Fibroblast of skin of right quadriceps (primary cell): ENCODE results near the gene PTPN3.
A peak's percentile ranks its signal among the peaks of the same experiment; 100 is the strongest.
"Not testable (repeated sequence)": the region's sequence is repeated elsewhere in the genome, so short reads cannot be mapped to it uniquely, and the experiment has no call there.

ENCODE experiments used
- DNase-seq: peaks from one replicate; pipeline ENCODE4 v3.0.0-alpha.2; 2013

The PTPN3 gene

GRCh38 chr9:109385499-109385898, 112.6 kb downstream of the PTPN3 start:
- no peak for DNase-seq

- DNase-seq, result no peak
Observed at GRCh38 chr9:109383947-109384346, 114.2 kb downstream of the PTPN3 start.

GRCh38 chr9:109383356-109383755, 114.8 kb downstream of the PTPN3 start:
- DNase-seq, result no peak

GRCh38 chr9:109382585-109382984, 115.5 kb downstream of the PTPN3 start:
- no peak for DNase-seq

- DNase-seq, result no peak
Observed at GRCh38 chr9:109382182-109382581, 115.9 kb downstream of the PTPN3 start.

DNA sequence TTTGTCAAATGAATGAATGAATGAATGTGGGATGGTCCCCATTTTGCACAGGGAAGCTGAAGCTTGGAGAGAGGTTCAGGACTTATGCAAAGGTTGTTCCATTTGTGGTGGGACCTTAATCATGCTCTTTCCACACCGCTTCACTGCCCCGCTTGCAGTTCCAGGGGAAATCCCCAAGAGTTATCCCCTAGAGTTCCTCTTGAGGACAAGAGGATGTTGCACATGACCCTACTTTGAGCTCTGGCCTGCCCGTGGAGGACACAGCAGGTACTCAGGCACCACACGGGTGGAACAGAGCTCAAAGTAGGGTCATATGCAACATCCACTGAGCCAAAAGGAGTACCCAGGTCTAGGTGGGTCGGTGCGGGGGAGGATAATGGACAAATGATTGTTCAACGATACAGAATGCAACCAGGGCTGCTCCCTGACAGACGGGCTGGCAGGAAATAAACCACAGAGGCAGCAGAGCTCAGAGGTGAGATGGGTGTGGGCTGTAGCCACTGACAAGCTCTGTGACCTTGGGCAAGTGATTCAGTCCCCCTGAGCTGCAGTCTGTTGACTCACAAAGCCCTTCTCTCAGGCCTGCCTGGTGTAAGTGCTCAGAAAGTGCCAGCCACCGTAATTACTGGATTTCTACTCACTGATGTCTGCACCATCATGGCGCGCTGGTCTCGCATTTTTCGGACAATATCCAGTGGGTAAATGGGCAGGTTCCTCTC, 116.9 kb downstream of the PTPN3 start:
- DNase-seq, result peak; percentile 7

DNA sequence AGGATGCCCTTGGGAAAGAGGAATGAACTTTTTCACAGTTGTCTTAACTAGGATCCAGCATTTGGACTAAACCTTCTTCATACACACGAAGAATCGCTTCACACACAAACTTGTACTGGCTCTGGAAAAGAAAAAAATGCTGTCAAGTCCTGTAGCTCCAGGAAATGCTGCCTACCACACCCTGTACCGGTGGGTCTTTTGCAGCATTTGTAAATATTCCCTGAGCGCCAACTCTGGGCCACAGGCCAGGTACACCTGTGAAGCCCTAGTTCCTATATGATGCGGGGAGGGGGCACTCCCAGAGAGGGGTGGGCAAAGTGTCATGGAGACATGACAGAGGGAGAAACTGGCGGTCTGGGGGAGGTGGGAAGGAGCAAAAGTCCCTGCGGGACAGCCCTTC, 118.6 kb downstream of the PTPN3 start:
- no peak for DNase-seq

DNA sequence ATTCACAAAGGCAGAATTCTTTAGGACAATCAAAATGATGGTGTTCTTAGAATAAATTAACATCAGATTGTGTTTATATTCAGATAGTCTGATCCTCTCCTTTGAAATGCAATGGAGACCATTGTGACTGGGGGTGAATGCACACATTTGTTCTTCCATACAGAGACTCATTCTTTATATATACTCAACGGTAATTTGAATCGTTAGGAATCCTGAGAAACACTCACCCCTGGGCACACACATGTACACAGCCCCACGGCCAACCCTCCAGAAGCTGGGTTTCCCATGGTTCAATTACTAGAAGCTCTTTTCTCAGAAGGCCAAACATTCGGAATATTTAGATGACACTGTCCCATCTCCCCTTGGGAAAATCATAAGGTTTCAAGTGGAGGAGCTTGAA, 119.8 kb downstream of the PTPN3 start:
- DNase-seq, result no peak

- no peak for DNase-seq
Observed at GRCh38 chr9:109372246-109372645, 125.9 kb downstream of the PTPN3 start.

GRCh38 chr9:109371374-109371773, 126.7 kb downstream of the PTPN3 start:
- no peak for DNase-seq

DNA sequence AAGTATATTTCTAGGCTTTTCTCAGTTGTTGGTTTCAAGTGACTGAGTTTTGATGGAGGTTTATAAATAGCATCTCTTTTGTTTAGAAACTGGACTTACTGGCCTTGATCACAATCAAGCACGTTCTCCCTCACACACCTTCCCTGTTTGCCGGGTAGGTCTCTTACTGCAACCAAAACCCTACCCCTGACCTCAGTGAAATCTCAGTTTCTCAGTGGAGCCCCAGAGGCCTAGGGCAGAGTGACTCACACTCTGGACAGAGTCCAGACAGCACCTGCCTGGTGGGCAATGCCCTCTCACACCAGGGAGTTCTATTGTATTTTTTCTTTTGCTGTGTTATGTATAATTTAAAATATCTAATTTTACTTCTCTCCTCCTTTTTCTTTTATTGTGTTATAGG, 128.8 kb downstream of the PTPN3 start:
- no peak for DNase-seq

DNA sequence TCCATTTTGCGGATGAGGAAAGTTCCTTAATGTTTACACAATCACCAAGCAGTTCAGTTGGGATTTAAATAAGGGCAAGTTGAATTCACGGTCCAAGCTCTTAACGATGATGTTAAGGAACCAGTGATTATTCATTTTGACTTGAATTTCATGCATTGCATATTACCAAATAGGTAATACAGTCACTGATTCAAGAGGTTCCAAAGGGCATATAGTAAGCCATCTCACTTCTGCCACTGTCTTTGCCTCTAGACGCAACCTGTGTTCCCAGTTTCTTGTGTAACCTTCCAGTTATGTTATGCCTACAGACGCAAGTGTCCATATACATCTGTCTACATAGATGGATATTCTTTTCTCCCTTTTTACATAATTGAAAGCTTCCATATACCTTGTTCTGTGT, 137.3 kb downstream of the PTPN3 start:
- no peak for DNase-seq

- DNase-seq, result not testable (repeated sequence)
Observed at GRCh38 chr9:109358968-109359603, 139.0 kb downstream of the PTPN3 start.

- no peak for DNase-seq
Observed at GRCh38 chr9:109355564-109356297, 142.4 kb downstream of the PTPN3 start.

GRCh38 chr9:109354190-109354589, 143.9 kb downstream of the PTPN3 start:
- no peak for DNase-seq

DNA sequence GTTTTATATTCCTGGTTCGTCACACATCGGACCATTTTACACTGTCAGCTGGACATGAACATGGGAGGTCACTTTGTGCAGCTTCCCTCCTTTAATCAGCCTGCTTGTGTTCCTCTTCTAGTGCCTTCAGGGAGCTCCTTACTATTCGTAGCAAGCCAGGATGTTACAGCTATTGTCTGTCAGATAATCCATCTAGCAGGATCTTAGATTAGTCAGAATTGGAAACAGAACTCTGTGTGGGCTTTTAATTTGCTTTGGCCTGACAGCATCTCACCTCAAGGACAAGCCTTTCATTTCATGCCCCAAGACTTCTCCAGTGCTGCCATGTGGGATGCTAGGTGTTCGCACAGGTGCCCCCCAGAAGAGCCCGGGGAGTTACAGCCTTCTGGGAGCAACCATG, 147.1 kb downstream of the PTPN3 start:
- DNase-seq, result no peak

GRCh38 chr9:109349421-109349846, 148.7 kb downstream of the PTPN3 start:
- DNase-seq, result peak; percentile 92

DNA sequence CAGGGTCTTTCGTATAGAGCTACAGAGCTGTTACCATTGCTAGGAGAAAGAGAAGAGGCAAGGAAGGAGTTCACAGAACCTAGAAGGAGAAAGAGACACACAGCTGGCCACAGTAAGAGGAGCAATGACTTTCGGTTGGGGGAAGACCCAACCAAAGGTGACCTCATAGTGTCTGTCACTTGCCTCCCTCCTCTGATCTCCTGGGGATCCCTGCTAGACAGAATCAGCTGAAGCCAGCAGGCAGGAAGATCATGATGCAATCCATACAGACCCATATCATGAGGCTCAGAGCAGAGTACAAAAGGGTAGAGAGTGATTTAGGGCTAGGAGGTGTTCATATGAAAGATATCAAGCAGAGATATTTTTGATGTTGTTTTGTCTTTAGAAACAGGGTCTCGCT, 151.2 kb downstream of the PTPN3 start:
- no peak for DNase-seq

- no peak for DNase-seq
Observed at GRCh38 chr9:109344866-109345265, 153.2 kb downstream of the PTPN3 start.

- no peak for DNase-seq
Observed at GRCh38 chr9:109342878-109343277, 155.2 kb downstream of the PTPN3 start.

GRCh38 chr9:109341561-109341960, 156.5 kb downstream of the PTPN3 start:
- no peak for DNase-seq

- DNase-seq, result not testable (repeated sequence)
Observed at GRCh38 chr9:109340979-109341378, 157.1 kb downstream of the PTPN3 start.

DNA sequence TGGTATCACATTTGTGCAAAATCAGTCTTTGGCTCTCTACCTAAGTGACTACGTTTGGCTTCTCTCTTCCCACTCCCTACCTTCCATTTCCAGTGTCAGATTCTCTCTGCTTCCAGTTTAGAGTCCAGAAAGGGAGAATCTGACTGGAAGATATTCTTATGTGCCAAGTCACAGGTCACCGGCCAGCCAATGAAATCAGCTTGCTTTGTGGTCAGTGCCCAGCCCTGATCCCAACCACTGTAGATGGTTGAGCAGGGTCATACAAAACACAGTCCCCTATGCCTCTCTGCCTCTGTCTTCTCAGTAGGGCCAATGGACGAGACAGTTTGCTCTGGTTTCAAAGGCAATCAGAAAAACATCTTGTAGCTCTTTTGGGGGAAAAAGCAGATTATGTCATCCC, 161.7 kb downstream of the PTPN3 start:
- DNase-seq, result no peak

DNA sequence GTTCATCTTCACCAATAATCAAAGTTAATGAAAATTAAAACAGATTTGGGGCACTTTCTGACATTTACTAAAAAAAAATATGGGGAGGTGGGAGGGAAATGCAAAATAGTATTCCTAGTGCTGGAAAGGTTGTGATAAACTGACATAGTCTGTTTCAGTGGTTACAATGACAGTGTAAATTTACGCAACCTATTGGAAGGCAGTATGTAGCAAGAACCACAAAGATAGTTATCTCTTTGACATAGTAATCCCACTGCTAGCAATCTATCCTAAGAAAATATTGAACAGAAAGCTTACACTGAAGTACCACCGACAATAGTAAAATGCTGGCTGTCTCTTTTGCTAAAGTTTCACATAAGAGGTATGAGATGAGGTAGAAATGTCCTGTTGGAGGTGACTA, 162.2 kb downstream of the PTPN3 start:
- peak; percentile 13 for DNase-seq
